GM12878 (cell line): Measurements from ENCODE around the gene KRTAP5-3.
"Not testable (repeated sequence)": the region's sequence is repeated elsewhere in the genome, so short reads cannot be mapped to it uniquely, and the experiment has no call there.

Source experiments
- CHD1 ChIP-seq: IDR thresholded peaks from 2 replicates; pipeline ENCODE4 v1.6.1; 2012; ENCODE audit warnings: low read depth, low read length, improper control_type of control experiment
- TF ChIP-seq, protein P1 (sequence below), 3 experiments: IDR thresholded peaks in 2 of 3; conservative IDR thresholded peaks in 1 of 3; 2 replicates each; pipeline ENCODE4 v1.5.1; 2011; ENCODE audit warnings: low read depth in 3 of 3, low read length in 3 of 3, mild to moderate bottlenecking in 3 of 3, control low read depth in 2 of 3, moderate library complexity in 2 of 3, inconsistent platforms in 1 of 3, mixed read lengths in 1 of 3; ENCODE audit not compliant: control insufficient read depth in 2 of 3, insufficient read depth in 1 of 3; ENCODE audit errors: extremely low read depth in 1 of 3

DNA sequence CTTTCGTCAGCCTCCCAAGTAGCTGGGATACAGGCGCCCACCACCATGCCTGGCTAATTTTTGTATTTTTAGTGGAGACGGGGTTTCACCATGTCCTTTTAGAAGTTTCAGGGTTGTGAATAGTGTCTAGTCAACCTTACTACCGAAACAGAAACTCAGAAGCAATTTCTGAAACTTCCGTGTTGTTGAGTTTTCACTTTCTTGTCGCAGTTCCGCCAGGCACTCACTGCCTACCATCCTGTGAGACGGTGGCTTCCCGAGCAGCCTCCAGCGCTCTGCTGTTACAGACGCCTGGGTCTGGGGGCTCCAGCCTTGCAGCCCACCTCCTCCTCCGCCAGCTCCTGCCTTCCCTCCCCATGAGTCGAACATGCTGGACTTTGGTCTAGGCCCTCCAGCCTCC lies 2.3 kb downstream of the KRTAP5-3 start:
- TF ChIP-seq, protein P1, sequence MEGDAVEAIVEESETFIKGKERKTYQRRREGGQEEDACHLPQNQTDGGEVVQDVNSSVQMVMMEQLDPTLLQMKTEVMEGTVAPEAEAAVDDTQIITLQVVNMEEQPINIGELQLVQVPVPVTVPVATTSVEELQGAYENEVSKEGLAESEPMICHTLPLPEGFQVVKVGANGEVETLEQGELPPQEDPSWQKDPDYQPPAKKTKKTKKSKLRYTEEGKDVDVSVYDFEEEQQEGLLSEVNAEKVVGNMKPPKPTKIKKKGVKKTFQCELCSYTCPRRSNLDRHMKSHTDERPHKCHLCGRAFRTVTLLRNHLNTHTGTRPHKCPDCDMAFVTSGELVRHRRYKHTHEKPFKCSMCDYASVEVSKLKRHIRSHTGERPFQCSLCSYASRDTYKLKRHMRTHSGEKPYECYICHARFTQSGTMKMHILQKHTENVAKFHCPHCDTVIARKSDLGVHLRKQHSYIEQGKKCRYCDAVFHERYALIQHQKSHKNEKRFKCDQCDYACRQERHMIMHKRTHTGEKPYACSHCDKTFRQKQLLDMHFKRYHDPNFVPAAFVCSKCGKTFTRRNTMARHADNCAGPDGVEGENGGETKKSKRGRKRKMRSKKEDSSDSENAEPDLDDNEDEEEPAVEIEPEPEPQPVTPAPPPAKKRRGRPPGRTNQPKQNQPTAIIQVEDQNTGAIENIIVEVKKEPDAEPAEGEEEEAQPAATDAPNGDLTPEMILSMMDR (IDR thresholded peaks at IDR 0.05 in 2 of 3, conservative IDR thresholded peaks at IDR 0.05 in 1 of 3; ENCODE audit: control insufficient read depth in 2 of 3, extremely low read depth in 1 of 3, insufficient read depth in 1 of 3, low read depth in 3 of 3, low read length in 3 of 3), result not testable (repeated sequence)
- not testable (repeated sequence) for TF ChIP-seq CHD1
